NCI-H510A (cell line): ENCODE data around the gene OR1E2.
"Not testable (repeated sequence)": the region's sequence is repeated elsewhere in the genome, so short reads cannot be mapped to it uniquely, and the experiment has no call there.

Experiments used
- DNase-seq: peaks from one replicate; lab custom pipeline; 2025; lab: John Stamatoyannopoulos, UW

OR1E2 gene

DNA sequence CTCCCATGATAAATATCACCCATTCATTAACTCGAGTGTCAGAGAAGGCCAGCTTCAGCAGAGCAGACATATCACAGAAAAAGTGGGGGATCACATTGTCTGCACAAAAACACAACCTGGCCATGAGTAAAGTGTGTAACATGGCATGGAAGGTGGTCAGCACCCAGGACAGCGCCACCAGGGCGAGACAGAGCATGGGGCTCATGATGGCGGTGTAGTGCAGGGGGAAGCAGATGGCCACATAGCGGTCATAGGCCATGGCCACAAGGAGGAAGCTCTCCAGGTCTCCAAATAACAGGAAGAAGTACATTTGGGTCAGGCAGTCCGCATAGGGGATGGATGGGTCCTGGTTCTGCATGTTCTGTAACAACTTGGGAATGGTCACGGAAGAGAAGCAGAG lies 35.8 kb downstream of the OR1E2 start:
- DNase-seq, result not testable (repeated sequence)

DNA sequence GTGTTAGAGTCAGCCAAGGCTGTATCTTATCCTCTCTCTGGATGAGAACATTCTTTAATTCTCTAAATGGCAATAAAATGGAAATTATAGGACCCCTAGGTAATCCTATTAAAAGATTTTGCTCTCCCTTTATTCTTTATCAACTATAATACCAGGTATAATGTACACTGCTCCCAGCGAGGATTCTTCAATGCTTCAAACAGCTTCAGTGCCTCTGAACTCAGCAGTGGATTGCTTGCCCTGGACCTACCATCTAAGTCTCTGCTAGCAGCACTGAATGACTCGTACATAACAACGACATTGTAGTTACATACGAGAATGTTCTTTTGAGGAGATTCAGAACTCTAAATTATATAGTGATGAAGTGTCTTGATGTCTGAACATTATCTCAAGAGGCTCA lies 43.9 kb downstream of the OR1E2 start:
- DNase-seq, result no peak

DNA sequence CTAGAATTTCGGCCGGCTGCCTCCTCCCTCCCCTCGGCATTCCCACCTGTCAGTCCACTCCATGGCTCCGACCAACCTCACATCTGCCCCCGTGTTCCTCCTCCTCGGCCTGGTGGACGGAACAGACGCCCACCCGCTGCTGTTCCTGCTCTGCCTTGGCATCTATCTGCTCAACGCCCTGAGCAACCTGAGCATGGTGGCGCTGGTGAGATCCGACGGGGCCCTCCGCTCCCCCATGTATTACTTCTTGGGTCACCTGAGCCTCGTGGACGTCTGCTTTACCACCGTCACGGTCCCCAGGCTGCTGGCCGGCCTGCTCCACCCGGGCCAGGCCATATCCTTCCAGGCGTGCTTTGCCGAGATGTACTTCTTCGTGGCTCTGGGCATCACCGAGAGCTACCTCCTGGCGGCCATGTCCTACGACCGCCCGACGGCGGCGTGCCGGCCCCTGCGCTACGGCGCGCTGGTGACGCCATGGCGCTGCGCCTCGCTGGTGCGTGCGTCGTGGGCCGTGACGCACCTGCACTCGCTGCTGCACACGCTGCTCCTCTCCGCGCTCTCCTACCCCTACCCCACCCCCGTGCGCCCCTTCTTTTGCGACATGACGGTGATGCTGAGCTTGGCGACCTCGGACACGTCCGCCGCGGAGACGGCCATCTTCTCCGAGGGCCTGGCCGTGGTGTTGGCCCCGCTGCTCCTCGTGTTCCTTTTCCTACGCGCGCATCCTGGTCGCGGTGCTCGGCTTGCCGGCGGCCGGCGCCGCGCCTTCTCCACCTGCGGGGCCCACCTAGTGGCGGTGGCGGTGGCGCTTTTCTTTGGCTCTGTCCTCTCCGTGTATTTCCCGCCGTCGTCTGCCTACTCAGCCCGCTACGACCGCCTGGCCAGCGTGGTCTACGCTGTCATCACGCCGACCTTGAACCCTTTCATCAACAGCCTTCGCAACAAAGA lies 47.5 kb downstream of the OR1E2 start, which contains the start of gene OR3A2:
OR3A2 (minus strand) TSS at position 440 of the 948 bp plus-strand sequence.
- DNase-seq, result no peak
